IMR-90 (cell line): ENCODE data around the gene SHISA8. TPM values are rescaled to one million over a fixed set of nuclear protein-coding genes. Genes with fewer than 3 reads are reported as not detected.

ENCODE experiments used
- ATAC-seq: fragments of 200-7000 bp; cut with Tn5 transposase; 2 replicates; pipeline ENCODE4 v1.9.1; 2020; ENCODE audit warnings: low read depth, mild to moderate bottlenecking, moderate library complexity
- BruUV-seq: library from RNA; stranded (reverse); fragments of 400-500 nt; replicated peaks from 2 replicates; lab custom pipeline; 2021; lab: Mats Ljungman, UMichigan
- CTCF ChIA-PET: fragments of 300-600 bp; formaldehyde crosslinking; extraction: SDS; loops from one replicate; lab custom pipeline; 2021; ENCODE audit warnings: antibody characterized with exemption; lab: Yijun Ruan, JAX
- POLR2A ChIA-PET: fragments of 300-600 bp; sonication (Branson Sonifier 250); formaldehyde crosslinking; loops from one replicate; lab custom pipeline; 2022; ENCODE audit warnings: antibody characterized with exemption; ENCODE audit not compliant: unreplicated experiment; lab: Charles Lee
- DNase-seq: peaks from one replicate; pipeline ENCODE4 v3.0.0; 2013
- H2AFZ ChIP-seq: replicated peaks from 2 replicates; pipeline ENCODE3; 2013; ENCODE audit warnings: low read length, mild to moderate bottlenecking; ENCODE audit not compliant: poor library complexity
- H2AK5ac ChIP-seq: 2 replicates; pipeline ENCODE4 v1.6.1; 2013; ENCODE audit warnings: low read depth, low read length, inconsistent platforms
- H2AK9ac ChIP-seq: replicated peaks from 2 replicates; pipeline ENCODE3; 2013; ENCODE audit warnings: mild to moderate bottlenecking, low read depth, low read length, moderate library complexity; ENCODE audit not compliant: poor library complexity
- H2BK120ac ChIP-seq: 2 replicates; pipeline ENCODE4 v1.6.1; 2013; ENCODE audit warnings: low read depth, low read length, inconsistent platforms
- H2BK15ac ChIP-seq: 3 replicates; pipeline ENCODE4 v1.6.1; 2013; ENCODE audit warnings: low read depth, low read length, inconsistent platforms
- H2BK20ac ChIP-seq: 2 replicates; pipeline ENCODE4 v1.6.1; 2013; ENCODE audit warnings: low read depth, mild to moderate bottlenecking, inconsistent platforms, low read length, moderate library complexity
- H2BK5ac ChIP-seq: 2 replicates; pipeline ENCODE4 v1.6.1; 2013; ENCODE audit warnings: mild to moderate bottlenecking, low read depth, low read length, inconsistent platforms; ENCODE audit not compliant: poor library complexity, severe bottlenecking
- H3K14ac ChIP-seq: replicated peaks from 2 replicates; pipeline ENCODE4 v1.6.1; 2013; ENCODE audit warnings: low read depth, low read length, inconsistent platforms
- H3K18ac ChIP-seq: 2 replicates; pipeline ENCODE4 v1.6.1; 2013; ENCODE audit warnings: low read depth, low read length, control low read depth
- H3K23ac ChIP-seq: 2 replicates; pipeline ENCODE4 v1.6.1; 2013; ENCODE audit warnings: low read depth, low read length, inconsistent platforms
- H3K27ac ChIP-seq: 2 replicates; pipeline ENCODE4 v1.5.1; 2013; ENCODE audit warnings: mild to moderate bottlenecking, control low read depth, low read length; ENCODE audit not compliant: insufficient read depth
- H3K27me3 ChIP-seq: 2 replicates; pipeline ENCODE4 v1.6.1; 2013; ENCODE audit warnings: low read length; ENCODE audit not compliant: control insufficient read depth, insufficient read depth
- H3K36me3 ChIP-seq: 2 replicates; pipeline ENCODE4 v1.6.1; 2013; ENCODE audit warnings: low read length, mixed read lengths; ENCODE audit not compliant: control insufficient read depth, insufficient read depth
- H3K4ac ChIP-seq: 2 replicates; pipeline ENCODE4 v1.6.1; 2013; ENCODE audit warnings: low read depth, low read length, inconsistent platforms
- H3K4me1 ChIP-seq: 2 replicates; pipeline ENCODE4 v1.6.1; 2013; ENCODE audit warnings: low read length, mixed read lengths; ENCODE audit not compliant: control insufficient read depth, insufficient read depth
- H3K4me2 ChIP-seq: 2 replicates; pipeline ENCODE4 v1.6.1; 2013; ENCODE audit warnings: low read depth, mild to moderate bottlenecking, control low read depth, low read length, moderate library complexity
- H3K4me3 ChIP-seq: 2 replicates; pipeline ENCODE4 v1.5.1; 2013; ENCODE audit warnings: low read depth, mild to moderate bottlenecking, control low read depth, low read length, moderate library complexity; ENCODE audit not compliant: insufficient read depth
- H3K56ac ChIP-seq: 2 replicates; pipeline ENCODE4 v1.6.1; 2013; ENCODE audit warnings: low read length, inconsistent platforms; ENCODE audit not compliant: insufficient read depth; ENCODE audit errors: extremely low read depth
- H3K79me1 ChIP-seq, 2 experiments: 2 replicates each; pipeline ENCODE4 v1.6.1; 2013; ENCODE audit warnings: low read length in 2 of 2, inconsistent platforms in 1 of 2, low read depth in 1 of 2
- H3K9ac ChIP-seq: 2 replicates; pipeline ENCODE4 v1.6.1; 2013; ENCODE audit warnings: low read depth, low read length, control low read depth
- H3K9me1 ChIP-seq: 2 replicates; pipeline ENCODE4 v1.6.1; 2013; ENCODE audit warnings: low read length, inconsistent platforms; ENCODE audit not compliant: insufficient read depth
- H3K9me3 ChIP-seq: 2 replicates; pipeline ENCODE4 v1.6.1; 2013; ENCODE audit warnings: low read length; ENCODE audit not compliant: control insufficient read depth, insufficient read depth
- H4K20me1 ChIP-seq: 2 replicates; pipeline ENCODE4 v1.6.1; 2013; ENCODE audit warnings: low read length, inconsistent platforms; ENCODE audit not compliant: insufficient read depth
- H4K5ac ChIP-seq: 2 replicates; pipeline ENCODE4 v1.6.1; 2013; ENCODE audit warnings: mild to moderate bottlenecking, low read depth, low read length, control low read depth
- H4K8ac ChIP-seq, 2 experiments: 2 replicates each; pipeline ENCODE4 v1.6.1; 2013; ENCODE audit warnings: low read depth in 2 of 2, low read length in 2 of 2, control low read depth in 1 of 2, inconsistent platforms in 1 of 2
- H4K91ac ChIP-seq: 2 replicates; pipeline ENCODE4 v1.6.1; 2013; ENCODE audit warnings: low read depth, low read length, inconsistent platforms; ENCODE audit not compliant: insufficient read depth
- NFE2L2 ChIP-seq: fragments of 150-350 bp; IDR thresholded peaks from 2 replicates; pipeline ENCODE4 v1.6.1; 2016; ENCODE audit warnings: low read depth, mild to moderate bottlenecking, low read length
- SMC3 ChIP-seq: fragments of 150-350 bp; IDR thresholded peaks from 2 replicates; pipeline ENCODE4 v1.6.1; 2016; ENCODE audit warnings: low read depth, mild to moderate bottlenecking, antibody characterized with exemption, low read length, moderate library complexity
- WGBS, 2 experiments: methylation state at CpG; one replicate each; pipeline versions ENCODE4 v1.1.5 to v1.1.7; 2013; ENCODE audit warnings: missing lambda C conversion rate in 2 of 2; ENCODE audit not compliant: insufficient read length in 1 of 2; ENCODE audit errors: extremely low coverage in 2 of 2; 5-methylcytosine and 5-hydroxymethylcytosine counted together
- dilution Hi-C: fragments of 300-500 bp; cut with HindIII; formaldehyde crosslinking; loops from one replicate; pipeline ENCODE4 v1.14.3; 2018; ENCODE audit warnings: low sequenced_read_pairs; ENCODE audit not compliant: unreplicated experiment
- in situ Hi-C: fragments of 300-500 bp; cut with MboI; formaldehyde crosslinking; loops from 3 replicates; pipeline ENCODE4 v1.14.3; 2019; ENCODE audit warnings: low sequenced_read_pairs, inconsistent platforms, mixed read lengths
- intact Hi-C: fragments of 100-400 bp; cut with micrococcal nuclease; formaldehyde crosslinking; loops from 2 replicates; pipeline ENCODE4 v1.10.0; 2022
- polyA plus RNA-seq, 3 experiments: library from polyadenylated mRNA; depleted of rRNA; stranded (reverse); fragments of >200 nt; gene quantifications; 2 replicates each; pipeline ENCODE4 v1.2.3, GENCODE V29; 2012; ENCODE audit warnings: low replicate concordance in 1 of 3
- total RNA-seq: library from RNA; depleted of rRNA; stranded (reverse); fragments of >200 nt; gene quantifications from 2 replicates; pipeline ENCODE4 v1.2.3, GENCODE V29; 2012

The SHISA8 gene
- total and polyA plus RNA-seq, 2 of the 4 experiments (the other 2 are of a cell fraction), result not detected

DNA sequence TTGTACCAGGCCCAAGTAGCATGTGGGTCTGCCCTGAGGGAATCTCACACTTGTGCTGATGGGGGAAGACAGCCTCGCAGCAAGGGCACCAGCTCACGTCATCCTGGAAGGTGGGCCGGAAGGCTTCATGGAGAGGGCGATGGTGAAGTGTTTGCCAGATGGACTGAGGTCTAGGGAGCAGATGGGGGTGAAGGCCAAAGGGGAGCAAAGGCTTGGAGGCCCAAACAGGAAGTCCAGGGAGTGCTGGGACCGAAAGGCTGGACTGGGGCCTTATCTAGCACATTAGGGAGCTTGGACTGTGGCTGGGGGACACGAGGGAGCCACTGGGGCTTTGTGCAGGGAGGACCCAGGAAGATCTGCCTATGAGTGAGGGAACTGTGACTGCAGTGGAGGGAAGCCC, 12.9 kb upstream of the SHISA8 start:
- no peak overlapping the region for H3K23ac ChIP-seq
- POLR2A ChIA-PET, result no interaction called here
- CTCF ChIA-PET, result interaction anchor here (1.4 kb wide), 1 partner anchor 13 kb away, joined by 4 read pairs; no protein-coding TSS in a partner anchor
- H2BK15ac ChIP-seq, result no peak overlapping the region
- 66% methylated on average over 5 of the region's 6 CpGs; no CpG with 5 or more reads in 1 of the 2 experiments for WGBS, 2 experiments
- dilution Hi-C loops (no loop called here), intact Hi-C loops (no loop called here), in situ Hi-C loops (no loop called here)
- no TSS peak for BruUV-seq
- DNase-seq (no peak), ATAC-seq (no peak)
- H3K27ac ChIP-seq, result no peak overlapping the region
- H3K9me3 ChIP-seq, result no peaks in the 10 kb centered on the region
- no peak overlapping the region for H3K18ac ChIP-seq
- no peak overlapping the region for H2BK120ac ChIP-seq
- no peak overlapping the region for H4K8ac ChIP-seq
- no peak overlapping the region for H2AK5ac ChIP-seq
- no peak overlapping the region for H3K4me2 ChIP-seq
- H2BK20ac ChIP-seq, result no peak overlapping the region
- H3K4ac ChIP-seq, result no peak overlapping the region
- H3K9me1 ChIP-seq, result no peaks in the 10 kb centered on the region
- peaks cover 23% of the 10 kb centered on the region for H3K27me3 ChIP-seq
- H2BK5ac ChIP-seq, result no peak overlapping the region
- H3K4me1 ChIP-seq, result no peaks in the 10 kb centered on the region
- H4K91ac ChIP-seq, result no peak overlapping the region
- no peak overlapping the region for H3K4me3 ChIP-seq
- H2AFZ ChIP-seq, result no peak overlapping the region
- no peaks in the 10 kb centered on the region for H3K79me1 ChIP-seq
- no peak overlapping the region for H2AK9ac ChIP-seq
- H4K20me1 ChIP-seq, result no peaks in the 10 kb centered on the region; the same call in 1 of the 2 replicates
- no peak overlapping the region for H3K56ac ChIP-seq
- H4K5ac ChIP-seq, result no peak overlapping the region
- TF ChIP-seq SMC3 (no peak), NFE2L2 (no peak)
- H3K9ac ChIP-seq, result no peak overlapping the region
- no peak overlapping the region for H3K14ac ChIP-seq
- no peaks in the 10 kb centered on the region for H3K36me3 ChIP-seq
